Measurements from ENCODE around the gene TSSC4. TPM values are rescaled to one million over a fixed set of nuclear protein-coding genes. Genes with fewer than 3 reads are reported as not detected.

Gene TSSC4
- polyA plus RNA-seq, 3 donors: 28.1 to 74.6 (median 52.0) TPM

GRCh38 chr11:2411446-2412305 is 11.1 kb downstream of the TSSC4 start:
- Histone ChIP-seq H3K4me3 (replicated peaks in 1 of 3; ENCODE audit: low read depth in 2 of 3, low read length in 3 of 3) (no peak overlapping the region), H2AFZ (ENCODE audit: insufficient read depth, low read depth, low read length, poor library complexity, severe bottlenecking) (no peak overlapping the region), H3K36me3 (replicated peaks in 1 of 2; ENCODE audit: control insufficient read depth in 1 of 2, insufficient read depth in 2 of 2, low read length in 2 of 2) (no peaks in the 10 kb centered on the region), H3K9me3 (replicated peaks in 1 of 2; ENCODE audit: control insufficient read depth in 1 of 2, insufficient read depth in 1 of 2, low read length in 2 of 2) (no peaks in the 10 kb centered on the region), H3K79me2 (ENCODE audit: insufficient read depth, low read length) (no peaks in the 10 kb centered on the region), H3K9ac (ENCODE audit: insufficient read depth, low read length, poor library complexity, severe bottlenecking) (no peak overlapping the region), H3K4me1 (ENCODE audit: control insufficient read depth in 1 of 2, insufficient read depth in 2 of 2, low read length in 2 of 2) (no peaks in the 10 kb centered on the region), H3K4me2 (replicated peaks; ENCODE audit: extremely low read depth, low read length, poor library complexity, severe bottlenecking) (no peak overlapping the region), H4K20me1 (ENCODE audit: insufficient read depth, low read length) (no peaks in the 10 kb centered on the region), H3K27me3 (ENCODE audit: control insufficient read depth in 2 of 2, insufficient read depth in 2 of 2, low read length in 2 of 2) (no peaks in the 10 kb centered on the region), H3K27ac (ENCODE audit: low read depth in 1 of 2, low read length in 2 of 2) (no peak overlapping the region)
- H3K27ac Mint-ChIP-seq: peak overlapping the region in 1 of 7 donors; percentile 10
- no peaks in the 10 kb centered on the region for H3K4me1 Mint-ChIP-seq
- peaks cover 3 to 4% (median 4%) of the 10 kb centered on the region in 3 donors for H3K27me3 Mint-ChIP-seq (ENCODE audit: low read depth in 3 of 3)
- no peak for DNase-seq
- H3K36me3 Mint-ChIP-seq: no peaks in the 10 kb centered on the region
- WGBS (ENCODE audit: insufficient coverage): 77% methylated on average over 28 of the region's 30 CpGs
- no peak overlapping the region for H3K4me3 Mint-ChIP-seq
- no peaks in the 10 kb centered on the region for H3K9me3 Mint-ChIP-seq
- TF ChIP-seq CTCF (IDR thresholded peaks at IDR 0.05): no peak
- intact Hi-C loops (cut with micrococcal nuclease): loop anchor here in 1 of 2 donors (10.0 kb wide), 1 partner anchor 57 kb away; no protein-coding TSS in a partner anchor

- H3K27me3 Mint-ChIP-seq (ENCODE audit: low read depth in 3 of 3): peaks cover 3 to 4% (median 4%) of the 10 kb centered on the region in 3 donors
Observed at GRCh38 chr11:2412323-2412722, 11.8 kb downstream of the TSSC4 start.

More at GRCh38 chr11:2412323-2412722, 11.8 kb downstream of the TSSC4 start:
- Histone ChIP-seq H3K27me3 (ENCODE audit: control insufficient read depth in 2 of 2, insufficient read depth in 2 of 2, low read length in 2 of 2) (no peaks in the 10 kb centered on the region), H3K9me3 (replicated peaks in 1 of 2; ENCODE audit: control insufficient read depth in 1 of 2, insufficient read depth in 1 of 2, low read length in 2 of 2) (no peaks in the 10 kb centered on the region), H3K79me2 (ENCODE audit: insufficient read depth, low read length) (no peaks in the 10 kb centered on the region), H3K9ac (ENCODE audit: insufficient read depth, low read length, poor library complexity, severe bottlenecking) (no peak overlapping the region), H3K4me2 (replicated peaks; ENCODE audit: extremely low read depth, low read length, poor library complexity, severe bottlenecking) (no peak overlapping the region), H3K4me1 (ENCODE audit: control insufficient read depth in 1 of 2, insufficient read depth in 2 of 2, low read length in 2 of 2) (no peaks in the 10 kb centered on the region), H2AFZ (ENCODE audit: insufficient read depth, low read depth, low read length, poor library complexity, severe bottlenecking) (no peak overlapping the region), H3K27ac (ENCODE audit: low read depth in 1 of 2, low read length in 2 of 2) (no peak overlapping the region), H3K36me3 (replicated peaks in 1 of 2; ENCODE audit: control insufficient read depth in 1 of 2, insufficient read depth in 2 of 2, low read length in 2 of 2) (no peaks in the 10 kb centered on the region), H3K4me3 (replicated peaks in 1 of 3; ENCODE audit: low read depth in 2 of 3, low read length in 3 of 3) (no peak overlapping the region), H4K20me1 (ENCODE audit: insufficient read depth, low read length) (no peaks in the 10 kb centered on the region)
- no peak overlapping the region for H3K27ac Mint-ChIP-seq
- no peaks in the 10 kb centered on the region for H3K9me3 Mint-ChIP-seq
- H3K36me3 Mint-ChIP-seq: no peaks in the 10 kb centered on the region
- WGBS (ENCODE audit: insufficient coverage): 93% methylated on average over 6 of the region's 6 CpGs
- DNase-seq: no peak
- H3K4me1 Mint-ChIP-seq: no peaks in the 10 kb centered on the region
- no peak for TF ChIP-seq CTCF (IDR thresholded peaks at IDR 0.05)
- intact Hi-C loops (cut with micrococcal nuclease): loop anchor here in 1 of 2 donors (10.0 kb wide), 1 partner anchor 58 kb away; no protein-coding TSS in a partner anchor
- no peak overlapping the region for H3K4me3 Mint-ChIP-seq
